Measurements from ENCODE around the gene MCC.

GRCh38 chr5:113255105-113255504 lies 233.1 kb downstream of the MCC start:
- TF ChIP-seq CTCF (IDR thresholded peaks at IDR 0.05; ENCODE audit: poor library complexity) (no peak), EZH2 (IDR thresholded peaks at IDR 0.05; ENCODE audit: borderline replicate concordance) (no peak), EZH2phosphoT487 (IDR thresholded peaks at IDR 0.05; ENCODE audit: low read depth, severe bottlenecking, unreplicated experiment) (no peak)

Data from hepatocyte (in vitro differentiated cells).